ENCODE measurements around the gene RAB21. TPM values are rescaled to one million over a fixed set of nuclear protein-coding genes. Genes with fewer than 3 reads are reported as not detected.

RAB21 gene
- total and polyA plus RNA-seq, 8 donors, result 4.0 to 38.1 (median 21.6) TPM

- FAIRE-seq, result no peak
- WGBS, 2 donors, result 85 to 87% methylated on average over 5 of the region's 5 CpGs
- intact Hi-C loops (cut with DNase I), result no loop called here
- H3K9me3 ChIP-seq, result no peaks in the 10 kb centered on the region
- H3K36me3 ChIP-seq, result no peaks in the 10 kb centered on the region
- H3K27me3 ChIP-seq, result no peaks in the 10 kb centered on the region
- H3K4me1 ChIP-seq, result no peaks in the 10 kb centered on the region
- TF ChIP-seq CTCF (IDR thresholded peaks at IDR 0.05), result no peak
- no peak overlapping the region for H3K27ac ChIP-seq
- no peak for DNase-seq
- no peak for ATAC-seq
- H3K4me3 ChIP-seq, result no peak overlapping the region
Measured at GRCh38 chr12:71727958-71728357, 26.7 kb upstream of the RAB21 start.

- H3K9me3 ChIP-seq, result no peaks in the 10 kb centered on the region
- intact Hi-C loops (cut with DNase I), result no loop called here
- no peak overlapping the region for H3K4me3 ChIP-seq
- no peaks in the 10 kb centered on the region for H3K36me3 ChIP-seq
- no peak for TF ChIP-seq CTCF (IDR thresholded peaks at IDR 0.05)
- no peaks in the 10 kb centered on the region for H3K4me1 ChIP-seq
- ATAC-seq, result no peak
- H3K27me3 ChIP-seq, result no peaks in the 10 kb centered on the region
- DNase-seq, result no peak
- WGBS, 2 donors, result 74 to 76% methylated on average over 7 of the region's 7 CpGs
- H3K27ac ChIP-seq, result no peak overlapping the region
- no peak for FAIRE-seq
Measured at GRCh38 chr12:71730936-71731335, 23.7 kb upstream of the RAB21 start.

- FAIRE-seq (no peak), ATAC-seq (peak in 2 of 4 donors; percentile 54 to 66), DNase-seq (no peak)
- intact Hi-C loops (cut with DNase I), result no loop called here
- Histone ChIP-seq H3K4me3 (no peak overlapping the region), H3K27ac (no peak overlapping the region), H3K4me1 (no peaks in the 10 kb centered on the region), H3K27me3 (no peaks in the 10 kb centered on the region), H3K9me3 (no peaks in the 10 kb centered on the region), H3K36me3 (no peaks in the 10 kb centered on the region)
- 74% methylated on average over 21 of the region's 21 CpGs for WGBS, 2 donors
- no peak for TF ChIP-seq CTCF (IDR thresholded peaks at IDR 0.05)
Measured at GRCh38 chr12:71731439-71732356, 23.0 kb upstream of the RAB21 start.

GRCh38 chr12:71732357-71732712 is 22.3 kb upstream of the RAB21 start:
- no peaks in the 10 kb centered on the region for H3K27me3 ChIP-seq
- DNase-seq (no peak), FAIRE-seq (no peak), ATAC-seq (no peak)
- H3K4me1 ChIP-seq, result no peaks in the 10 kb centered on the region
- no peak overlapping the region for H3K27ac ChIP-seq
- intact Hi-C loops (cut with DNase I), result no loop called here
- H3K9me3 ChIP-seq, result no peaks in the 10 kb centered on the region
- H3K36me3 ChIP-seq, result no peaks in the 10 kb centered on the region
- no peak overlapping the region for H3K4me3 ChIP-seq
- TF ChIP-seq CTCF (IDR thresholded peaks at IDR 0.05), result no peak
- 69 to 71% methylated on average over 3 of the region's 3 CpGs for WGBS, 2 donors

GRCh38 chr12:71737197-71737596 is 17.5 kb upstream of the RAB21 start:
- Histone ChIP-seq H3K4me1 (no peaks in the 10 kb centered on the region), H3K4me3 (no peak overlapping the region), H3K27me3 (no peaks in the 10 kb centered on the region), H3K27ac (no peak overlapping the region), H3K9me3 (no peaks in the 10 kb centered on the region), H3K36me3 (no peaks in the 10 kb centered on the region)
- ATAC-seq (no peak), DNase-seq (no peak), FAIRE-seq (no peak)
- intact Hi-C loops (cut with DNase I), result no loop called here
- 89 to 96% methylated on average over 1 of the region's 1 CpG for WGBS, 2 donors
- no peak for TF ChIP-seq CTCF (IDR thresholded peaks at IDR 0.05)
